Measurements from ENCODE around the gene ASIC2.

- TF ChIP-seq CTCF (IDR thresholded peaks at IDR 0.05; ENCODE audit: extremely low read depth in 1 of 2, insufficient read depth in 1 of 2, low read depth in 1 of 2, low read length in 2 of 2): no peak
- TF ChIP-seq POLR2AphosphoS5 (IDR thresholded peaks at IDR 0.05; ENCODE audit: insufficient read depth, low read depth, low read length): no peak
- TF ChIP-seq EZH2 (IDR thresholded peaks at IDR 0.05; ENCODE audit: borderline replicate concordance, low read depth, low read length, severe bottlenecking): no peak
These were observed 321.9 kb downstream of the ASIC2 start for GRCh38 chr17:32971171-32971570.

Measured in endothelial cell of umbilical vein (primary cell).